ENCODE measurements around the gene MLST8.

Gene MLST8

GRCh38 chr16:2229632-2230250, 24.5 kb downstream of the MLST8 start:
- POLR2A ChIA-PET: no interaction called here
- no peak for TF ChIP-seq FOXA1 (IDR thresholded peaks at IDR 0.05)
- TF ChIP-seq, protein P1, sequence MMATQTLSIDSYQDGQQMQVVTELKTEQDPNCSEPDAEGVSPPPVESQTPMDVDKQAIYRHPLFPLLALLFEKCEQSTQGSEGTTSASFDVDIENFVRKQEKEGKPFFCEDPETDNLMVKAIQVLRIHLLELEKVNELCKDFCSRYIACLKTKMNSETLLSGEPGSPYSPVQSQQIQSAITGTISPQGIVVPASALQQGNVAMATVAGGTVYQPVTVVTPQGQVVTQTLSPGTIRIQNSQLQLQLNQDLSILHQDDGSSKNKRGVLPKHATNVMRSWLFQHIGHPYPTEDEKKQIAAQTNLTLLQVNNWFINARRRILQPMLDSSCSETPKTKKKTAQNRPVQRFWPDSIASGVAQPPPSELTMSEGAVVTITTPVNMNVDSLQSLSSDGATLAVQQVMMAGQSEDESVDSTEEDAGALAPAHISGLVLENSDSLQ (IDR thresholded peaks at IDR 0.05): no peak
- no peak for TF ChIP-seq FOXM1 (IDR thresholded peaks at IDR 0.05; ENCODE audit: borderline replicate concordance)
- TF ChIP-seq LEF1 (IDR thresholded peaks at IDR 0.05; ENCODE audit: borderline replicate concordance): no peak
- no peak for TF ChIP-seq SP1 (IDR thresholded peaks at IDR 0.05)
- TF ChIP-seq ZNF384 (IDR thresholded peaks at IDR 0.05): no peak
- no peak for TF ChIP-seq ARNT (IDR thresholded peaks at IDR 0.05)
- TF ChIP-seq ELF4 (IDR thresholded peaks at IDR 0.05): no peak
- TF ChIP-seq TARDBP (IDR thresholded peaks at IDR 0.05): no peak
- no peak for TF ChIP-seq NFRKB (IDR thresholded peaks at IDR 0.05)
- no peak for TF ChIP-seq HDGF (IDR thresholded peaks at IDR 0.05; ENCODE audit: borderline replicate concordance)
- no peak for TF ChIP-seq FOXK2 (IDR thresholded peaks at IDR 0.05)
- no peak for TF ChIP-seq L3MBTL2 (conservative IDR thresholded peaks at IDR 0.05)
- no peak for TF ChIP-seq SUZ12 (IDR thresholded peaks at IDR 0.05)
- no peak for TF ChIP-seq BHLHE40 (IDR thresholded peaks at IDR 0.05; ENCODE audit: borderline replicate concordance)
- TF ChIP-seq CTBP1 (IDR thresholded peaks at IDR 0.05; ENCODE audit: borderline replicate concordance): no peak
- CTCF ChIA-PET: no interaction called here
- DNase-seq (ENCODE audit: extremely low spot score): no peak

GRCh38 chr16:2230376-2230775, 25.1 kb downstream of the MLST8 start:
- CTCF ChIA-PET: no interaction called here
- no peak for TF ChIP-seq LEF1 (IDR thresholded peaks at IDR 0.05; ENCODE audit: borderline replicate concordance)
- DNase-seq (ENCODE audit: extremely low spot score): no peak
- POLR2A ChIA-PET: interaction anchor here (0.9 kb wide), 1 partner anchor 15 kb away, joined by 6 read pairs; no protein-coding TSS in a partner anchor

- ChIA-PET CTCF (no interaction called here), POLR2A (interaction anchor here (0.9 to 1.4 kb wide), 2 partner anchors 16 to 266 kb away, joined by 3 to 6 read pairs; partner anchors contain the start of gene RPS2)
- TF ChIP-seq BHLHE40 (IDR thresholded peaks at IDR 0.05; ENCODE audit: borderline replicate concordance) (no peak), ZNF384 (IDR thresholded peaks at IDR 0.05) (no peak), HDGF (IDR thresholded peaks at IDR 0.05; ENCODE audit: borderline replicate concordance) (no peak), SUZ12 (IDR thresholded peaks at IDR 0.05) (no peak), ELF4 (IDR thresholded peaks at IDR 0.05) (no peak), FOXM1 (IDR thresholded peaks at IDR 0.05; ENCODE audit: borderline replicate concordance) (no peak), SP1 (IDR thresholded peaks at IDR 0.05) (no peak), ARNT (IDR thresholded peaks at IDR 0.05) (no peak), TARDBP (IDR thresholded peaks at IDR 0.05) (no peak)
- DNase-seq (ENCODE audit: extremely low spot score): no peak
Observed at GRCh38 chr16:2231016-2231931, 26.0 kb downstream of the MLST8 start.

DNA sequence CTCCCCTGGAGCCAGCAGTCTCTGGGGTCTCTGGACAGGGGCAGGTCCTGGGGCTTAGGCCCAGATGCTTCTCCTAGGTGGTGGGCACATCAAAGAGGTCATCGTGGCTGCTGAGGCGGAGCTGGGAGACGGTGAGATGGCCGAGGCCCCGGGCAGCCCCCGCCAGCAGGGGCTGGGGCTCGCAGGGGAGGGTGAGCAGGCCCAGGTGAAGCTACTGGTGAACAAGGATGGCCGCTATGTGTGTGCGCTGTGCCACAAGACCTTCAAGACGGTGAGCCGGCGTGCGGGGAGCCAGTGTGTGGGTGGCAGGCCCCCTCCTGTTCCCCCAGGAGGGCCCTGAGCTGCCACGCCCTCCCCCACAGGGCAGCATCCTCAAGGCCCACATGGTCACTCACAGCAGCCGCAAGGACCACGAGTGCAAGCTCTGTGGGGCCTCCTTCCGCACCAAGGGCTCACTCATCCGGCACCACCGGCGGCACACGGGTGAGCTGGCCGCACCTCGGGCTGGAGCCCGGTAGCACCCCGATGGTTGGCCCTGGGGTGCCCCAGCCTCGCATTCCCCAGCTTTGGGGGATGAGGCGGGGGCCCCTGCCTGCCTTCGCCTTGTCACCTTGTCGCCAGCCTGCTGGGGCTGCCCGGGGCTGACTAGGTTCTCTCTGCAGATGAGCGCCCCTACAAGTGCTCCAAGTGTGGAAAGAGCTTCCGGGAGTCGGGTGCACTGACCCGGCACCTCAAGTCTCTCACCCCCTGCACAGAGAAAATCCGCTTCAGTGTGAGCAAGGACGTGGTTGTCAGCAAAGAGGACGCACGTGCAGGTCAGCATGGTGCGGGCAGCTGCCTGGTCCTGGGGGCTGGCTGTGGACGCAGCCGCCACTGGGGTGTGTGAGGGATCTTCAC, 27.1 kb downstream of the MLST8 start:
- DNase-seq (ENCODE audit: extremely low spot score): no peak
- ChIA-PET POLR2A (interaction anchor here (1.4 kb wide), 1 partner anchor 267 kb away, joined by 3 read pairs; the partner anchor contains the start of gene RPS2), CTCF (no interaction called here)
- TF ChIP-seq CTBP1 (IDR thresholded peaks at IDR 0.05; ENCODE audit: borderline replicate concordance) (no peak), FOXK2 (IDR thresholded peaks at IDR 0.05) (no peak), BHLHE40 (IDR thresholded peaks at IDR 0.05; ENCODE audit: borderline replicate concordance) (no peak), HDGF (IDR thresholded peaks at IDR 0.05; ENCODE audit: borderline replicate concordance) (no peak), NFRKB (IDR thresholded peaks at IDR 0.05) (no peak), SUZ12 (IDR thresholded peaks at IDR 0.05) (no peak), TARDBP (IDR thresholded peaks at IDR 0.05) (no peak), ELF4 (IDR thresholded peaks at IDR 0.05) (no peak), L3MBTL2 (conservative IDR thresholded peaks at IDR 0.05) (no peak), LEF1 (IDR thresholded peaks at IDR 0.05; ENCODE audit: borderline replicate concordance) (no peak), ZNF384 (IDR thresholded peaks at IDR 0.05) (no peak), SP1 (IDR thresholded peaks at IDR 0.05) (no peak), ARNT (IDR thresholded peaks at IDR 0.05) (no peak), FOXM1 (IDR thresholded peaks at IDR 0.05; ENCODE audit: borderline replicate concordance) (no peak), FOXA1 (IDR thresholded peaks at IDR 0.05) (no peak)
- TF ChIP-seq, protein P1 (IDR thresholded peaks at IDR 0.05): no peak

GRCh38 chr16:2233046-2233775, 28.0 kb downstream of the MLST8 start:
- TF ChIP-seq, protein P1 (IDR thresholded peaks at IDR 0.05): no peak
- TF ChIP-seq L3MBTL2 (conservative IDR thresholded peaks at IDR 0.05) (no peak), NFRKB (IDR thresholded peaks at IDR 0.05) (no peak), LEF1 (IDR thresholded peaks at IDR 0.05; ENCODE audit: borderline replicate concordance) (no peak), CTBP1 (IDR thresholded peaks at IDR 0.05; ENCODE audit: borderline replicate concordance) (no peak), FOXA1 (IDR thresholded peaks at IDR 0.05) (no peak), FOXK2 (IDR thresholded peaks at IDR 0.05) (no peak), BHLHE40 (IDR thresholded peaks at IDR 0.05; ENCODE audit: borderline replicate concordance) (no peak), SP1 (IDR thresholded peaks at IDR 0.05) (no peak), ARNT (IDR thresholded peaks at IDR 0.05) (no peak), SUZ12 (IDR thresholded peaks at IDR 0.05) (no peak)
- CTCF ChIA-PET: no interaction called here
- POLR2A ChIA-PET: no interaction called here
- no peak for DNase-seq (ENCODE audit: extremely low spot score)
